ENCODE results near the gene PTPRG.

Gene PTPRG

GRCh38 chr3:61914276-61914675 is 352.9 kb downstream of the PTPRG start:
- Histone ChIP-seq H3K9ac (ENCODE audit: low read depth, low read length, poor library complexity, severe bottlenecking) (no peak overlapping the region), H3K9me2 (replicated peaks; ENCODE audit: low read depth, low read length) (no peaks in the 10 kb centered on the region), H3K4me1 (ENCODE audit: insufficient read depth, low read length, poor library complexity, severe bottlenecking) (peaks cover 21% of the 10 kb centered on the region), H3K79me2 (ENCODE audit: insufficient read depth, low read length) (no peaks in the 10 kb centered on the region), H3K4me3 (ENCODE audit: low read length, poor library complexity, severe bottlenecking) (no peak overlapping the region), H4K20me1 (ENCODE audit: insufficient read depth, low read length, poor library complexity, severe bottlenecking) (no peaks in the 10 kb centered on the region), H3K36me3 (ENCODE audit: insufficient read depth, low read length) (no peaks in the 10 kb centered on the region), H3F3A (ENCODE audit: low read depth) (no peaks in the 10 kb centered on the region), H2AFZ (ENCODE audit: low read length) (no peak overlapping the region), H3K9me3 (ENCODE audit: insufficient read depth, low read depth, low read length) (no peaks in the 10 kb centered on the region), H3K4me2 (ENCODE audit: low read depth, low read length, poor library complexity, severe bottlenecking) (no peak overlapping the region), H3K27me3 (ENCODE audit: insufficient read depth, low read length, poor library complexity, severe bottlenecking) (no peaks in the 10 kb centered on the region)
- TF ChIP-seq EZH2phosphoT487 (IDR thresholded peaks at IDR 0.05; ENCODE audit: borderline replicate concordance) (no peak), CTCF (conservative IDR thresholded peaks at IDR 0.05; ENCODE audit: low read length) (no peak)

- Histone ChIP-seq H3K36me3 (ENCODE audit: insufficient read depth, low read length) (no peaks in the 10 kb centered on the region), H3K4me3 (ENCODE audit: low read length, poor library complexity, severe bottlenecking) (no peak overlapping the region), H4K20me1 (ENCODE audit: insufficient read depth, low read length, poor library complexity, severe bottlenecking) (no peaks in the 10 kb centered on the region), H3K9ac (ENCODE audit: low read depth, low read length, poor library complexity, severe bottlenecking) (no peak overlapping the region), H3K9me3 (ENCODE audit: insufficient read depth, low read depth, low read length) (no peaks in the 10 kb centered on the region), H3K27me3 (ENCODE audit: insufficient read depth, low read length, poor library complexity, severe bottlenecking) (no peaks in the 10 kb centered on the region), H3F3A (ENCODE audit: low read depth) (no peaks in the 10 kb centered on the region), H3K79me2 (ENCODE audit: insufficient read depth, low read length) (no peaks in the 10 kb centered on the region), H2AFZ (ENCODE audit: low read length) (no peak overlapping the region), H3K9me2 (replicated peaks; ENCODE audit: low read depth, low read length) (no peaks in the 10 kb centered on the region), H3K4me2 (ENCODE audit: low read depth, low read length, poor library complexity, severe bottlenecking) (no peak overlapping the region), H3K4me1 (ENCODE audit: insufficient read depth, low read length, poor library complexity, severe bottlenecking) (peaks cover 21% of the 10 kb centered on the region)
- TF ChIP-seq EZH2phosphoT487 (IDR thresholded peaks at IDR 0.05; ENCODE audit: borderline replicate concordance): no peak
- no peak for TF ChIP-seq CTCF (conservative IDR thresholded peaks at IDR 0.05; ENCODE audit: low read length)
These were observed 353.9 kb downstream of the PTPRG start for GRCh38 chr3:61915296-61915695.

- no peak overlapping the region for H3K4me3 ChIP-seq (ENCODE audit: low read length, poor library complexity, severe bottlenecking)
- no peaks in the 10 kb centered on the region for H4K20me1 ChIP-seq (ENCODE audit: insufficient read depth, low read length, poor library complexity, severe bottlenecking)
- no peaks in the 10 kb centered on the region for H3K9me3 ChIP-seq (ENCODE audit: insufficient read depth, low read depth, low read length)
- H3K36me3 ChIP-seq (ENCODE audit: insufficient read depth, low read length): no peaks in the 10 kb centered on the region
- H2AFZ ChIP-seq (ENCODE audit: low read length): no peak overlapping the region
- no peaks in the 10 kb centered on the region for H3K79me2 ChIP-seq (ENCODE audit: insufficient read depth, low read length)
- H3K27me3 ChIP-seq (ENCODE audit: insufficient read depth, low read length, poor library complexity, severe bottlenecking): no peaks in the 10 kb centered on the region
- H3K4me1 ChIP-seq (ENCODE audit: insufficient read depth, low read length, poor library complexity, severe bottlenecking): peaks cover 13% of the 10 kb centered on the region
- no peaks in the 10 kb centered on the region for H3F3A ChIP-seq (ENCODE audit: low read depth)
- H3K4me2 ChIP-seq (ENCODE audit: low read depth, low read length, poor library complexity, severe bottlenecking): no peak overlapping the region
- no peak overlapping the region for H3K9ac ChIP-seq (ENCODE audit: low read depth, low read length, poor library complexity, severe bottlenecking)
- TF ChIP-seq EZH2phosphoT487 (IDR thresholded peaks at IDR 0.05; ENCODE audit: borderline replicate concordance) (no peak), CTCF (conservative IDR thresholded peaks at IDR 0.05; ENCODE audit: low read length) (peak; percentile 38)
- H3K9me2 ChIP-seq (replicated peaks; ENCODE audit: low read depth, low read length): no peaks in the 10 kb centered on the region
These were observed 358.0 kb downstream of the PTPRG start for GRCh38 chr3:61919371-61919770.

All from Loucy (cell line).